Lung (tissue), 12 donors: ENCODE results near the gene ABLIM2. TPM values are rescaled to one million over a fixed set of nuclear protein-coding genes. Genes with fewer than 3 reads are reported as not detected.
"Not testable (repeated sequence)": the region's sequence is repeated elsewhere in the genome, so short reads cannot be mapped to it uniquely, and the experiment has no call there.

Experiments used
- ATAC-seq: fragments of 200-7000 bp; cut with Tn5 transposase; one replicate; pipeline ENCODE4 v1.9.1; 2020; ENCODE audit warnings: moderate number of reproducible peaks; ENCODE audit not compliant: insufficient read depth, low FRiP score
- DNase-seq, 3 donors: peaks; one replicate each; pipeline ENCODE4 v3.0.0-alpha.2; 2013 to 2017
- H3K27ac ChIP-seq, 2 donors: one replicate each; pipeline ENCODE4 v1.5.1; 2013; ENCODE audit warnings: mild to moderate bottlenecking in 2 of 2, moderate library complexity in 2 of 2, control low read depth in 1 of 2, inconsistent platforms in 1 of 2, low read depth in 1 of 2, low read length in 1 of 2
- H3K27me3 ChIP-seq, 3 donors: one replicate each; pipeline ENCODE4 v1.5.1; 2013; ENCODE audit warnings: low read length in 2 of 3; ENCODE audit not compliant: control insufficient read depth in 3 of 3, insufficient read depth in 3 of 3
- H3K36me3 ChIP-seq, 4 donors: one replicate each; pipeline ENCODE4 v1.5.1; 2013; ENCODE audit warnings: low read length in 4 of 4, mild to moderate bottlenecking in 1 of 4, moderate library complexity in 1 of 4; ENCODE audit not compliant: control insufficient read depth in 4 of 4, insufficient read depth in 4 of 4
- H3K4me1 ChIP-seq, 5 donors: one replicate each; pipeline ENCODE4 v1.5.1; 2013; ENCODE audit warnings: low read length in 5 of 5, mild to moderate bottlenecking in 2 of 5, moderate library complexity in 1 of 5; ENCODE audit not compliant: control insufficient read depth in 5 of 5, insufficient read depth in 5 of 5
- H3K4me3 ChIP-seq: one replicate; pipeline ENCODE4 v1.5.1; 2013; ENCODE audit warnings: mild to moderate bottlenecking, control low read depth, moderate library complexity
- H3K9ac ChIP-seq, 2 donors: one replicate each; pipeline ENCODE4 v1.5.1; 2013; ENCODE audit warnings: low read length in 2 of 2, control low read depth in 1 of 2; ENCODE audit not compliant: insufficient read depth in 1 of 2
- H3K9me3 ChIP-seq, 4 donors: one replicate each; pipeline ENCODE4 v1.5.1; 2013; ENCODE audit warnings: low read length in 3 of 4, mild to moderate bottlenecking in 1 of 4, moderate library complexity in 1 of 4; ENCODE audit not compliant: control insufficient read depth in 4 of 4, insufficient read depth in 3 of 4
- WGBS, 2 donors: extraction: QIAGEN DNeasy Blood & Tissue Kit; methylation state at CpG; one replicate each; pipeline ENCODE4 v1.1.7; 2013; 5-methylcytosine and 5-hydroxymethylcytosine counted together
- polyA plus RNA-seq, 2 donors: library from polyadenylated mRNA; stranded (reverse); fragments of 200-250 nt; gene quantifications; one replicate each; pipeline ENCODE4 v1.2.1, GENCODE V29; 2013
- total RNA-seq, 2 donors: library from RNA; depleted of rRNA in 1 of 2; stranded (reverse); fragments of >200 nt in 1 of 2; gene quantifications; one replicate each; pipeline ENCODE4 v1.2.1, GENCODE V29; 2014 to 2021
- TF ChIP-seq, protein P1 (sequence below): IDR thresholded peaks from 2 replicates; pipeline ENCODE4 v1.5.1; 2012; ENCODE audit warnings: mild to moderate bottlenecking; ENCODE audit errors: control extremely low read depth, extremely low read depth
- donor health status: control.
- donor health status: control.
- donor health status: Bipolar disorder and iron deficiency.
- donor health status: healthy.
- donor health status: DM: yes; HTN: yes; CAD: no.

ABLIM2 gene
- total and polyA plus RNA-seq, 4 donors: 1.7 to 10.9 (median 5.2) TPM

DNA sequence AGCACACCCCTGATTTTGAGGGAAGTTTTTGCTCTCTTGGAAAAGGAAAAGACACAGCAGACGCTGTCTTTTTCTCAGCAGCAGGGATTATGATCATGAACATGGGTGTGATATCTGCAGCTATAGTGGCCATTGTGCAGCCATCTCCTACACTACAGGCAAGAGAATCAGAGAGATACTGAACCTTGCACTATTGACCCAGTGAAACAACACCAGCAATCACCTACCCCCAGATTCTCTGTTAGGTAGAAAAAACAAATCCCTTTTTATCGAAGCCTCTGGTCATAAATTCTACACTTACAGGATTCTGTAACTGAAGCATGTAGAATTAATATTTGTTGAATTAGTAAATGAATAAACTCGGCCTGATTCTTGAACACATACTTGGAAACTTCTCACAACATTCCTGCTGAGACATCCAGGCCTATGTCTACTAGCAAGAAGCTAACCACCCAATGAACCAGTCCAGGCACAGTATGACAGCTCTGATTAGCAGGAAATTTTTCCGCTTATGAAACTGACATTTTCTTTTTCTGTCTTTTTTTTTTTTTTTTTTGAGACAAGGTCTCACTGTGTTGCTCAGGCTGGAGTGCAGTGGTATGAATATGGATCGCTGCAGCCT is 213.9 kb downstream of the ABLIM2 start:
- WGBS, 2 donors: 84 to 88% methylated on average over 5 of the region's 5 CpGs
- no peak overlapping the region for H3K27ac ChIP-seq
- no peak for ATAC-seq

DNA sequence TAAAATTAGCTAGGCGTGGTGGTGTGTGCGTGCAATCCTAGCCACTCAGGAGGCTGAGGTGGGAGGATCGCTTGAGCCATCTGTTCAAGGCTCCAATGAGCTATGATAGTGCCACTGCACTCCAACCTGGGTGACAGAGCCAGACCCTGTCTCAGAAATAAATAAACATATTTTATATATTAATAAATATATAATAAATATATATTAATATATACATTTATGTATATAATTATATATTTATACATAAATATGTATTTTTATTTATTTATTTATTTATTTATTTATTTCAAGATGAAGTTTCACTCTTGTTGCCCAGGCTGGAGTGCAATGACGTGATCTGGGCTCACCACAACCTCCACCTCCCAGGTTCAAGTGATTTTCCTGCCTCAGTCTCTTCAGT is 214.9 kb downstream of the ABLIM2 start:
- not testable (repeated sequence) for DNase-seq, H3K4me1 ChIP-seq
- 95% methylated on average over 4 of the region's 4 CpGs for WGBS, 2 donors

More for the DNA sequence above, 213.9 kb downstream of the ABLIM2 start:
- Histone ChIP-seq H3K9ac (no peak overlapping the region), H3K4me1 (peaks cover 0 to 7% (median 6%) of the 10 kb centered on the region in 5 donors), H3K4me3 (no peak overlapping the region), H3K27me3 (no peaks in the 10 kb centered on the region), H3K36me3 (no peaks in the 10 kb centered on the region), H3K9me3 (no peaks in the 10 kb centered on the region)
- TF ChIP-seq, protein P1, sequence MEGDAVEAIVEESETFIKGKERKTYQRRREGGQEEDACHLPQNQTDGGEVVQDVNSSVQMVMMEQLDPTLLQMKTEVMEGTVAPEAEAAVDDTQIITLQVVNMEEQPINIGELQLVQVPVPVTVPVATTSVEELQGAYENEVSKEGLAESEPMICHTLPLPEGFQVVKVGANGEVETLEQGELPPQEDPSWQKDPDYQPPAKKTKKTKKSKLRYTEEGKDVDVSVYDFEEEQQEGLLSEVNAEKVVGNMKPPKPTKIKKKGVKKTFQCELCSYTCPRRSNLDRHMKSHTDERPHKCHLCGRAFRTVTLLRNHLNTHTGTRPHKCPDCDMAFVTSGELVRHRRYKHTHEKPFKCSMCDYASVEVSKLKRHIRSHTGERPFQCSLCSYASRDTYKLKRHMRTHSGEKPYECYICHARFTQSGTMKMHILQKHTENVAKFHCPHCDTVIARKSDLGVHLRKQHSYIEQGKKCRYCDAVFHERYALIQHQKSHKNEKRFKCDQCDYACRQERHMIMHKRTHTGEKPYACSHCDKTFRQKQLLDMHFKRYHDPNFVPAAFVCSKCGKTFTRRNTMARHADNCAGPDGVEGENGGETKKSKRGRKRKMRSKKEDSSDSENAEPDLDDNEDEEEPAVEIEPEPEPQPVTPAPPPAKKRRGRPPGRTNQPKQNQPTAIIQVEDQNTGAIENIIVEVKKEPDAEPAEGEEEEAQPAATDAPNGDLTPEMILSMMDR: no peak
- no peak for DNase-seq

DNA sequence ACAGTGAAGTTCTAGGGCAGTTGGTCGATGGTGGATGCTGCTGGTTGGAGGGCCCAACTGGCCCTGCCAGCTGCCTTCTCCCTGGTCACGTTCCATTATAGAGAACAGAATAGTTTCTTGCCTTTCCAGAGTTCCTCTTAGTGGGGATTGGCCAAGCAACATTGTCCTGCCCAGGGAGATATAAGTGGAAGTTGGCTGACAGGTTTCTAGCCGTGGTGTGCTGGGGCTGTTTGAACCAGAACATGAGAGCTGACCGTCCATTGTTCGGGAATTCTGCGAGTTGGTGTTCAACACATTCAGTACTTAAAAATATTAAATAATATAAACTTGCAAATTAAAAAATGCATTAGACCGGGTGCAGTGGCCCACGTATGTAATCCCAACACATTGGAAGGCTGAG is 215.4 kb downstream of the ABLIM2 start:
- DNase-seq: no peak
- TF ChIP-seq, protein P1: no peak

More for the DNA sequence above, 214.9 kb downstream of the ABLIM2 start:
- not testable (repeated sequence) for H3K9me3 ChIP-seq, H3K4me3 ChIP-seq, H3K36me3 ChIP-seq, H3K27ac ChIP-seq, H3K27me3 ChIP-seq, H3K9ac ChIP-seq, ATAC-seq

DNA sequence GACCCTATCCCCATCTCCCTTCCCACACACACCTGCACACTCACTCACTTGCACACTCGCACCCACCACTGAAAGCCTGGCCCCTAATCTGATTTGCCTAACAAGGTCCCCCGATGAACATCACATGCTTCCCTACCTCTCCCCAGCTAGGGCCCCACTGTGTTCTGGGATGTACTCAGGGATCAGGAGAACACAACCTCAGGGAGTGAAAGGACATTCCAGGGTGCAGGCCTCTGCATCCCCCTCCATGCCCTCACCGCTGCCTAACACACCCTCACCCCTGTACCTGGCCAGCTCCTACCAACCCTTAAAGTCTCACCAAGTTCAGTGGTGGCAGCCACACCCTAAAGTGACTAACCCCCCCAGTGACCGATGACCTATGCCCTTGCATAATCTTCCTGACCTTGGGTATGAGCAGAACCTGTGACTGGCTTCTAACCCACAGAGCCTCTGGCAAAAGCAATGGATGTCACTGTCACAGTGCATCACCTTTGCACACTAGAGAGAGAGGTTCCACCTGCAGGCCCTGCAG is 216.6 kb downstream of the ABLIM2 start:
- 93 to 98% methylated on average over 4 of the region's 4 CpGs for WGBS, 2 donors
- TF ChIP-seq, protein P1: no peak

More for the DNA sequence above, 215.4 kb downstream of the ABLIM2 start:
- Histone ChIP-seq H3K27ac (no peak overlapping the region), H3K4me1 (peaks cover 0 to 9% (median 6%) of the 10 kb centered on the region in 5 donors), H3K9me3 (no peaks in the 10 kb centered on the region), H3K27me3 (no peaks in the 10 kb centered on the region), H3K9ac (no peak overlapping the region), H3K4me3 (no peak overlapping the region), H3K36me3 (peaks cover 0 to 3% (median 0%) of the 10 kb centered on the region in 4 donors)
- WGBS, 2 donors: 82 to 90% methylated on average over 8 of the region's 8 CpGs
- ATAC-seq: no peak

More for the DNA sequence above, 216.6 kb downstream of the ABLIM2 start:
- DNase-seq (no peak), ATAC-seq (no peak)
- no peak overlapping the region for H3K9ac ChIP-seq
- H3K27me3 ChIP-seq: no peaks in the 10 kb centered on the region
- H3K4me3 ChIP-seq: no peak overlapping the region
- H3K36me3 ChIP-seq: peaks cover 0 to 3% (median 0%) of the 10 kb centered on the region in 4 donors
- no peaks in the 10 kb centered on the region for H3K9me3 ChIP-seq
- peaks cover 0 to 18% (median 7%) of the 10 kb centered on the region in 5 donors for H3K4me1 ChIP-seq
- H3K27ac ChIP-seq: no peak overlapping the region
